ENCODE results near the gene GSPT2.

DNA sequence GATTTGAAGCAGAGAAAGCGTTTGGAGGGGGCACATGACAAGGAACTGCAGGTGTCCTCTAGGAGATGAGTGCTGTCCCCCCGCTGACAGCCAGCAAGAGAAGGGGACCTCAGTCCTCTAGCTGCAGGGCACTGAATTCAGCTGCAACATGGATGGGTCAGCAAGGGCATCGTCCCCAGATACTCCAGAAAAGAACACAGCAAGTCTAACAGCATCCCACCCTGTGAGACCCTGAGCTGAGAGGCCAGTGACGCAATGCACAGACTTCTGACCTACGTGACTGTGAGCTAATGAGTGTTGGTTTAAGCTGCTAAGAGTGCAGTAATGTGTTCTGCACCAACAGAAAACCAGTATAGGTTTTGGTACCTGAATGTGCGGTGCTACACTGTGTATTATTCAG is 49.0 kb upstream of the GSPT2 start:
- TF ChIP-seq POLR2A (IDR thresholded peaks at IDR 0.05; ENCODE audit: low read length) (no peak), GATA1 (IDR thresholded peaks at IDR 0.05; ENCODE audit: low read depth, low read length) (no peak)
